ENCODE data around the gene CNNM2.
"Not testable (repeated sequence)": the region's sequence is repeated elsewhere in the genome, so short reads cannot be mapped to it uniquely, and the experiment has no call there.

Gene CNNM2

DNA sequence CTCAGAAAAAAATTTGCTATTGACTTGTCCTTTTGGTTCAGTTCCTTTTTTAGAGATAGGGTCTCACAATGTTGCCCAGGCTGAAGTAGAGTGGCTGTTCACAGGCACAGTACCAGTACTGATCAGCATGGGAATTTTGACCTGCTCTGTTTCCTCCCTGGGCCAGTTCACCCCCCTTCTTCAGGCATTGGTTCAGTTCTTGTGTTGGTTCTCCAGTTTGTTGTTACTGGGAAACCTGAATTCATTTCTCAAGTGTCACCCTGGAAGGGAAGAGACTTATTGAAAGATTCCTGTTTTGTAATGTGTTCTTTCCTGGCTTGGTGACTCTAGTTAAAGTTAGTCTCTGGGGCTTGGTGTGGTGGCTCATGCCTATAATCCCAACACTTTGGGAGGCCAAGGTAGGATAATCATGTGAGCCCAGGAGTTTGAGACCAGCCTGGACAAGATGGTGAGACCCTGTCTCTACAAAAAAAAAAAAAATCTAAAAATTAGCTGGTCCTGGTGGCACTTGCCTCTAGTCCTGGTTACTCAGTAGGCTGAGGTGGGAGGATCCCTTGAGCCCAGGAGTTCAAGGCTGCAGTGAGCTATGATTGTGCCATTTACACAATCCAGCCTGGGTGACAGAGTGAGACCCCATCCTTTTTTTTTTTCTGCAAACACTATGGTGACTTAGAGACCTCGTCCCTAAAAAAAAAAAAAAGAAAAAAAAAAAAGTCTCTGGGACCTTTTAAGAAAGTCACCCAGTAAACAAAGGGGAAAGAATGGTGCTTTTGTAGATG is 52.7 kb downstream of the CNNM2 start:
- no peak for DNase-seq

DNA sequence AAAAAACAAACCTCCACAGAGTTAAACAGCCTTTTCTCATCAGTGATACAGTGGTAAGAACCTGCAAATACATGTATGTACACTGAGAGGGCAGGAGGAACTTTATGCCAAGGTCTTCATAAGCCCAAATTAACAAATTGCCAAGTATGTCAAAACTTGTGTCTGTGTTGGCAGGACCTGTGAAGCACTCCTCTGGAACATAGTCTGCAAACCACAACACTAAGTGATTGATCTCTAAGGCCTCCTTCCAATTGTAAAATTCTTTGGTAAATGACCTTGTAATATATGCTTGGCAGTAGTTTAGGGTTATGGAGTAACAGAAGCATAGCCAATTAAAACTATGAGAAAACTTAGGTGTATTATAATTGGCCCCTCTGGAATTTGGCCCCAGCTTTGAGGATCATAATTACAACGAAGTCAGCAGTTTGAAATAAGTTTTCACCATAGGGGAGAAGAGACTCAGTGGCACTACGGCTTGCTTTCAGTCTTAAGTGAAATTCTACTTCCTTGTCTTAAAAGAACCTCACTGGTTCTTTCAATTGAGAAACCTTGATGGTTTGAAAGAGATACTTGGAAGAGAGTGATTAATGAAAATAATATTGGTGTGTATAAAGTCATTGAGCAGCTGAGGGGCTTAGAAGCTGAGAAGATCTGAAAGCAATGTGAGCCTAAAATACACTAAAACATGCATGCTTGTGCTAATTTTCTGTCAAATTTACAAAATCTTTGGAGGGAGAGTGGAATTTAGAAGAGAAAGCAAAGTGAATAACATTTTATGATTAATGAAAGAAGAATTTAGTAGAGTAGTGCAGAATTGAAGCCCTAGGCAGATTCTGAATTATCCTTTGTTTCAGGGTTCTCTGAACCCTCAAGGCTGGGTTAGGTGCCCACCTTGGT is 57.6 kb downstream of the CNNM2 start:
- DNase-seq, result no peak

DNA sequence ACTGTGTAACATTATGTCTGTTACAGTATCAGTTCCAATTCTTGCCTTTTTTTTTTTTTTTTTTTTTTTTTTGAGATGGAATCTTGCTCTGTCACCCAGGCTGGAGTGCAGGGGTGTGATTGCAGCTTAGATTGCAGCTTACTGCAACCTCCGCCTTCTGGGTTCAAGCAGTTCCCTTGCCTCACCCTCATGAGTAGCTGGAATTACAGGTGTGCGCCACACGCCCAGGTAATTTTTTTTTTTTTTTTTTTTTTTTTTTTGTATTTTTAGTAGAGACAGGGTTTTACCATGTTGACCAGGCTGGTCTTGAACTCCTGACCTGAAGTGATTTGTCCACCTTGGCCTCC is 58.3 kb downstream of the CNNM2 start:
- not testable (repeated sequence) for DNase-seq

DNA sequence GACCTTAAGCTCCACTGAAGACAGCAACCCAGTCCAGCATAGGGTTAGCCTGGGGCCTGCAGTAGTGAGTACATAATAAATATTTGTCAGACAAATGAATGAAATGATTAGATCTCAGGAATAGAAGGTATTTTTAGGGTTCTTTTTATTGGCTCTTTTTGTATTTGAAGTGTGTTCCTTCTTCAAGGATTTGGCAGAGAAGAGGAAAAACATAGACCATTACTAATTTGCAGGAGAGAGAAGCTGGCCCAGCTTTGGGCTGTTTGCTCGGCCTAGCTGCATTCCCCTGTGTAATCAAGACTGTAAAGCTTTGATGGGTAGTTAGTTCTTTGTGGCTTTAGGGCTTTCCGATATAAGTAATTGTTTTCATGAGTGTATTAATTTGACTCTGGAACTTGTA is 64.2 kb downstream of the CNNM2 start:
- DNase-seq, result no peak

DNA sequence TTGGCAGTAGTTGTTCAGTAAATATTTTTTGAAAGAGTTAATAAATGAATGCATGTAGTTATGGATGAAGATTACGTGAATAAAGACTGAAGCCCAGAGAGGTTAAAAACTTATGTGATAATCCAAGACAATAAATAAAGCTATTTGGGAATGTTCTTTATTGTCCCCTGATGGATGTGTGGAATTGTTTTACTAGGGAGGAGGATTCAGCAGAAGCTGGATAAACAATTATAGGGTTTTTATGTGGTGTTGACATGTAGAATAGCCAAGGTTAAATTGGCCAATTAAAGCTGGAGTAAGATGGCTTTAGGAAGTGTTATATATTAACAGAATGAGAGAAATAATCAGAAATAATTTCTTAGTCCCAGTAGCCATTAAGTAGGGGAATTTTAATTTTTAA is 66.0 kb downstream of the CNNM2 start:
- DNase-seq, result no peak

DNA sequence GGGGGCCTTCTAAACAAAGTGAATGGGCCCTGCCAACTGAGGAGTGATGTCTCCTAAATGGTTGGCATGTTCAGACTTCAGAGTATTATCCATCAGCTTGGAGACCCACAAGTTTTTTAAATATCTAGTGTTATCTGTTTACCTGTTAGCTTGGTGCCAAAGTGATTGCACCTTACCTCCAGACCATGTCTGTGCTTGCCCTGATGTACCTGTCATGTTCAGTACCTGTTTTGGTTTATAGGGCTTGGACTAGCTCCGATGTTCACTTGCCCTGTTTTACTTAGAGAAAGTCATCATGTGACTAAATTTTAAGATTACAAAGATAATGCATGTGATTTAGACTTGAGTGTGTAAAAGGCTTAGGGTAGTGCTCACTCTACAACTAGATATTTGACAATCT is 67.7 kb downstream of the CNNM2 start:
- DNase-seq, result no peak

DNA sequence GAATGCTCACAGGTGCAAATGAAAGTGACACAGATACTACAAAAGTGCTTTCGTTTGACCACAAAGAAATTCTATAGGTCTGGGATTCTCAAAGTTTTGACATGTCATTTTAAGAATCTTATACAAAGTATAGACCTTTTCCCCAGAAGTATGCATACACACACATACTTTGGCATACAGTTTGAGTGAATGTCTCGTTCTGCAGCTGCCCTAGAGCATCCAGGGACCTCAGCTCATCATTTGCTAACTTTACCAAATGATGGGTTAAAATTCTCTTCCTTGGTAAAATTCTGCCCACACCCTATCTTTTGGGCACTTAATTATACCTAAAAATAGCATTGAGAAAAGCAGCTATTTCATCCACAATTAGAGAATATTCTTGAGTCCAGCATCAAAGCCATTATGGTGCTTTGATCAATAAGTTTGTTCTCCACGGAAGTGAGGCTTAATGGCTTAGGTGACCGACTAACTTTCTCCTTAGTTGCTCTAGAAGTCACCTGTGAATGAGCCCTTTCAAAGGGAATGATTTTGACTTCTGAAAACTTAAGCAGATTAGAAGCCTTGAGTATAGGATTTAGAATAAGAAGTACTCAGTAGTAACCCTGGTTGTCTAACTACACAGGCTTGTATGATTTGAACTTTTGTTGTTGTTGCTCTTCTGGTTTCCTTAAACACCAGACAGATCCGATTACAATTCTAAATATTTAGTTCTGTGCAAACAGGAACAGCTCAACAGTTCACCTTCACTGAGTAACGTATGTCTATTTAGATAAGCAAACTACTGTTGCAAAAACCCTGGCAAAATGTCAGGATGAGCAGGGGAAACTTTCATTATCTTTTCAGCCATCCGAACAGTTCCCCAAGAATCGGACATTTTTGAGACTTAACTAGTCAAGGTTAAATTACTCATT is 70.6 kb downstream of the CNNM2 start:
- DNase-seq, result no peak

DNA sequence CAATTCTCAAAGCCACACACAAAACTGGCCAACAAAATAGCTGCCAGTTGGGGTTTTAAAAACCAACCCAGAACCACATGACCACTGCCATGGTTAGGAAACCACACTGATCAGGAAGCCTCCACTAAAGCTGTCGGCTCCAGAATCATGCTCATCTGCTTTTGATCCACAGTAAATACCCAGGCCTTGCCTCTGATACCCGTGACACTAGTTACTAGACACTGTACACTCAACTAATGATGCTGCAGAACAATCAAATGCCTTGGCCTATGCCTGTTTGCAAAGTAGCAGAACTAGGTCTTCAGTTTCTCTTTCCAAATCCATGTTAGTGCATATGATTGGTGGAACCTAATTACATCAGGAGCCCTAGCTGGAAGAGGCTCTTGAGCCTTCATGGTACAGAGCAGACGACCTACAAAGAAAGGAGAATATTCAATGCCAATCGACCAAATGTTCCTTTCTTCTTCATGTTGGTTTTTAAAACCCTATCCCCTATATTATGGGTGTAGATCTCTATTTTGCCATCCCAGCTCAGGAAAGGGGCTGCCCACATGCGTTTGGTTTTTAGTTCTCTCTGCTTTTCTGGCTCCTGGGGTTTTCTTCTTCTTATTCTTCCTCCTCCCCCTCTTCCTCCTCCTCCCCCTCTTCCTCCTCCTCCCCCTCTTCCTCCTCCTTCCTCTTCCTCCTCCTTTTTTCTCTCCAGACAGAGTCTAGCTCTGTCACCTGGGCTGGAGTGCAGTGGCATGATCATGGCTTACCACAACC is 76.6 kb downstream of the CNNM2 start:
- no peak for DNase-seq

DNA sequence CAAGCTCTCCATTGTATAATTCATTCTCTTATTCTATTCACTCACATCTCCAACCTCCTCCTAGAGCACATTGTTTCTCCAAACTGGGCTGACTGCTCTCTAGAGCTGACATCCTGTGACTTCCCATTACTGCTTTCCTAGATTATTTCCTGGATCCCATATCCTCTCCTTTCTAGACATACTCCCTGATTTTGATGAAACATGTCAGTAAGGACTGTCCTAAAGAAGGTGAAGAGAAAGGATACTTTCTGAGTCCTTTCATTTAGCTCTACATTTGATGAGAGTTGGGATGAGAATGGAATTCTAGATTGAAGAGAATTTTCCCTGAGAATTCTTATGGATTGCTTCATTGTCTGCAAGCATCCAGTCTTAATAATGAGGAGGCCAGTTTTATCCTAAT is 78.8 kb downstream of the CNNM2 start:
- no peak for DNase-seq

DNA sequence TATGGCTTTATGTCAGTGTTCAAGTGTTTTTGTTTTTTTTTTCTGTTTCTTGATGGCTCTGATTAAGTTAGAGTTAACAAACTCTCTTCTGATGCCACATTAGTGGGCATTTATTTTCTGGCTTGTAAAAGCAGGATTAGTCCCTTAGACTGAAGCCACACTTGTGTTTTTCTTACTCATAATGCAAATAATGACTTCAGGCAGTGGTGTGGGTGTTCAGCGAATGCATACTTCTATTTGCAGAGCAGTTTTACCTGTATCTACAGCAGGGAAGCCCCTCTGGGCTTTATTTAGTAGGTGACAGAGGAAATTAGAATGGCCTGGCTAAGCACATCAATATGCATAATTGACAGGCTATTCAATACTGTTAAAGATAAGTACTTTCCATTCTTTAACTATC is 79.9 kb downstream of the CNNM2 start:
- DNase-seq, result no peak

DNA sequence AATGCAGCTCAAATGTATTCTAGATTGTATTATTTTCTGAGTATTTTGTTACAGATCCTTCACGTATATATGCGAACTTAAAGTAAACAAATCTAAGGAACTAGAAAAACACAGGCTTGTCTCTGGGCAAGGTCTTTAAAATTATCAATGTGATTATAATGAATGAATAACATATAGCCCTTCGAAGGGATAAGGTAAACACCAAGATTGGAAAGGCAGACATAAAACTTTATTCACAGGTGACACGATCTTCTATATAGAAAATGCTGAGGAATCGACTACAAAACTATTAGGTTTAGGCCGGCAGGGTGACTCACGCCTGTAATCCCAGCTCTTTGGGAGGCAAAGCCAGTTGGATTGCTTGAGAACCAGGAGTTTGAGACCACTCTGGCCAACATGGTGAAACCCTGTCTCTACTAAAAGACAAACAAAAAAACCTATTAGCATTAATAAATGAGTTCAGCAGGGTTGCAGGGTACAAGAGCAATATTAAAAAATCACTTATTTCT is 80.4 kb downstream of the CNNM2 start:
- DNase-seq, result no peak

DNA sequence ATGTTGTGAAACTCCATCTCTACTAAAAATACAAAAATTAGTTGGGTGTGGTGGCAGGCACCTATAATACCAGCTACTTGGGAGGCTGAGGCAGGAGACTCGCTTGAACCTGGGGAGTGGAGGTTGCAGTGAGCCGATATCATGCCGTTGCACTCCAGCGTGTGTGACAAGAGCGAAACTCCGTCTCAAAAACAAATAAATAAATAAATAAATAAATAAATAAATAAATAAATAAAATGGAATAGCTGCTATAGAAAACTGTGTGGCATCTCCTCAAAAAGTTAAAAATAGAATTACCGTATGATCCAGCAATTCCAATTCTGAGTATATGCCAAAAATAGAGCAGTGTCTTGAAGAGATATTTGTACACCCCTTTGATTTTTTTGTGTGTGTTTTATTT is 82.0 kb downstream of the CNNM2 start:
- not testable (repeated sequence) for DNase-seq

DNA sequence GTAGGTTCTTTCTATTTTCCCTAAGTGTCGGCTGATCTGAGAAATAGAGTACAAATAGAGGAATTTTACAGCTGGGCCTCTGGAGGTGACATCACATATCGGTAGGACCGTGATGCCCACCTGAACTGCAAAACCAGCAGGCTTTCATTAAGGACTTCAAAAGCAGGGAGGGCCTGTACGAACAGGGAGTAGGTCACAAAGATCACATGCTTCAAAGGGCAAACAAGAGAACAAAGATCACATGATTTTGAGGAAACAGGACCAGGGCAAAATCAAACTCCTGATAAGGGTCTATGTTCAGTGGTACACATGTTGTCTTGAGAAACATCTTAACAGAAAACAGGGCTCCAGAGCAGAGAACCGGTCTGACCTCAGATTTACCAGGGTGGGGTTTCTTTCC is 88.9 kb downstream of the CNNM2 start:
- no peak for DNase-seq

DNA sequence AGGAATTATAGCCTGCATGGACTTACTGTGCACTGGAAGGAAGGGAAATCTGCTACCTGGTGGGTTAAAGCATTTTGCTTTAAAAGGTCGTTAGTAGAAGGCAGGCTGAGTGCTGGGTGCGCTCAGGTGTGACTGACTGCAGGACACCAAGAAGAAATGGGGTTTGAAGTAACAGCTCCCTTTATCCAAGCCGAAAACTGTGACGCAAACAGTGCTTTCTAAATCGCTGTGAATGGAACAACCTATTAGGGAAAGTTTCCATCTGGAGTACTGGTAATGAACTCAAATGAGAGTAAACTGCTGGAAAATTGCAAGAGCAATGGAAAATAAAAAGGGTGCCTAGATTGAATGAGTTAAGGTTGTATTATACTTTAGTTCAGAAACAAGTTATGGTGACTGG is 95.3 kb downstream of the CNNM2 start:
- DNase-seq, result no peak

DNA sequence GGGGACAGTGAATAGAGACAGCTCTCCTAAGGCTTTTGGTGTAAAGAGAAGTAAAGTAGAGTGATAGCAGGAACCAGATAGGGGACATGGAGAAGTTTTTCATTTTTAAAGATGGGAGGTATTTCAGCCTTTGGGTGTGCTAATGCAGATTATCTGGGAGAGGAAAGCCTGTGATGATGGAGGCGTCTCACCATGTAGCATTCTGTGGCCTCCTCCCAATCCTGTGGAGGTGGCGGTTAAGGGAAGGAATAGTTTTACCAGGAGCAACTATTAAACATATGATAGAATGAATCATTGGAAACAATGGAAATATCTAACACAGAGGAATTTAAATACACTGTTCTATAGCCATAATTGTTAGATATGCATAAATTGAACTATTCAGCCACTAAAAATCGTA is 101.3 kb downstream of the CNNM2 start:
- DNase-seq, result no peak

DNA sequence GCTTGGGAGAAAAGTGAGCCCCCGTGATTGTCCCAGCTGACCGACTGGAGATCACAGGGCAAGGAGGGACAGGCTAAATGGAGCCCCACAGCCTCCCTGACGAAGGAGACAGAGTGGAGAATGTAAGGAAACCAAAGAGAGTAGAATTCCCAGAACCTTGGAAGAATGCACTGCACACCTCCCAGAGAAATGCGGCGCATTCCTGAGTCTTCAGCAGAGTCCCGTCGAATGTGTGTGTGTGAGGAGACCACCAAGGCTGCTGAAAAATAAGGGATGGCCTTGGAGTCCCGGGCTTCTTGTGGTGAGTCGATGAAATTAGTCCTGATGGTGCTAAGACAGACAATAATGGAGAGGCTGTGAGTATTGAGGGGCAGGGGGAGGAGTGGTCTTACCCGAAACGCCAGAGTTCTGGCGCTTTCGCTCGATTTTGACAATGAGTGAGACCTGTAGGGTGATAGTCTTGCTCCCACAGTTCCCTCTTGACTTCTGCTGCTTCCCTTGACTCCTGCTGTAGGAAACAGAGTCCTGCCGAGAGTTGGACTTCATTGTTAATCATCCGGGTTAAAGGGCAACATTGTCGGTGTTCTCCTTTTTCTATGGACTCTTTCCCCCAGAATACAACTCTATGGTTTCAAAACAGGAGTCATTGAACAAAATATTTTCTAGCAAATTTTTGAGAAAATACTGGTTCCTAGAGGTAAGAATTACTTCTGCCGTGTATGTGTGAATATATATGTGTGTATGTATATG is 103.2 kb downstream of the CNNM2 start:
- DNase-seq, result no peak

DNA sequence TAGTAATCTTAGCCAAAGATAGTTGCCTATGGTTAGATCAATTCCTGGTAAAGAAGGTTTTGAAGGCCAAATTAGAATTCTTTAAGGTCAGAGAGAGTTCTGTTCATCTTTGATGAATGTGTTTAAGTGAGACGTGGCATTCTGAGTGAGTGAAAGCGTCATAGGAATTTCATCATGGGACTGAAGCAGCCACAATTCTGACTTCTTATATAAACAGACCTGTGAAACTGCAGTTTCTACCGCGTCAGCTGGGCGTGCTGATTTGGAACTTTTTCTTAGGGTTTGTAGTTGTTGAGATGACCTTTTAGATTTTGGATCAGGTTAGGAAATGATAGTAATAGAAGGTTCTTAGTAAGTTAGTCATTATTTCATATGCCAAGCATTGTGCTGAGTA is 103.8 kb downstream of the CNNM2 start:
- no peak for DNase-seq

DNA sequence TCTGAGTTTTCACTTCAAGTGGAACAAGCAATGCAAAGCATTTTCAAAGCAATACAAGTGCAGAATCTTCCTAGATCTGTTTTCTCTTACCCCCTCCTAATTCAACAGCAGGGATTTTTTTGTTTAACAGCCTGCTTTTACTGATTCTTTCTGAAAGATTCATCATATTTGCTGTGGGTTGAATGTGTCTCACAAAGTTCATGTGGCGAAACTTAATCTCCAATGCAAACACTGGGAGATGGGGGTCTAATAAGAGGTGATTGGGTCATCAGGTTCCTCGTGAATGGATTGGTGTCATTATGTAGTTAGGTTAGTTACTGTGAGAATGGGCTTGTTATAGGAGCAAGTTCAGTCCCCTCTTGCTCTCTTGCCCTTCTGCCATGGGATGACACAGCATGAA is 107.6 kb downstream of the CNNM2 start:
- DNase-seq, result no peak

DNA sequence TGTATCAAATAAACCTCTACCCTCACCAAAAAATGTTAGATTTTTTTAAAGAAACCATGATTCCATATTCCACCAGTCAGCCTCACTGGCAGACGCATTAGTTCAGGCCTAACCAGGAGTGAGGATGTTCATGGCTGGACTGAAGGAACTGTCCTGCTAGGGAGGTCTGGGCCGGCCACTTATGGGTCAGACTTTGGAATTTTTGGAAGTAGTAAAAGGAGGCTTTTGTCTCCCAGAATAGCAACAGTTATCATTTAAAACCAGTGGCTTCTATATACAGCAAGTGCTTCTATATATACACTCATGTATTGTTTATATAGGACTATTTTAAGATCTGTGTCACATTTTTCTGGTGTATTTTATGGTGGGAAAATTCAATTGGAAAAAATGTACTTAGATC is 120.5 kb downstream of the CNNM2 start:
- DNase-seq, result no peak

DNA sequence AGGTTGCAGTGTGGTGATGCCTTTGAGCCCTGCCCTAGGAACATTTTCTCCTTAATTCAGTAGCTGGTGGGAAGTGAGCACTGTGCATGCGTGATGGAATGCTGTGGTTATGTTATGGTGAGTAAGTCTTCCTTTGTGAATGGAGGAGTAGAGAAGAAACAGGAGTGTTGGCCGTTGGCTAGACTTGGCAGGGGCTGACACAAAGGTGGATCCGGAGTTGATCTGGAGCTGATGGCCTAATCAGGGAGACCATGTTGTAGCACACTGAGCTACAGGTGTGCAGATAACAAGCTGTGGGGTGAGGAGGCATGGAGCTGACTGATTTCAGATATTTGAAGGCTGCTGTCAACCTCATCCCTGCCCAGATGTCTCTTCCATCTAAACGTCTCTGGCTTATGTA is 122.3 kb downstream of the CNNM2 start:
- DNase-seq, result no peak

DNA sequence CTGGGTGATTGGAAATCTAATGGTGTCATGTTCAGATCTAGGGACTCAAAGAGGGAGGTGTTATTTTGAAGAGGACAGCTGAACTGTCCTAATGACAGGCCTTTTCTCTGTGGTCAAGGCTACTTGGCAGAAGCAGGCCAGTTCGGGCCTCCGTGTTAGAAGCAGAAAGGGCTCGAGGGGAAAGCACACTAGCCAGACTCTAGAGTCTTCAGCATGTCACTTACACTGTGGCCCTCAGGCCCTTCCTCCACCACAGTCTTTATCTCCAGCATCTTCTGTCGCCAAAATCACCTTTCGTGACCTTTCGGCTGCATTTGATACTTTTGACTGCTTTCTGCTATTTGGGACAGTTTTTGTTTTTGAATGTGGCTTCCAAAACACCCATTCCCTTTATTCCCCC is 123.3 kb downstream of the CNNM2 start:
- DNase-seq, result no peak

DNA sequence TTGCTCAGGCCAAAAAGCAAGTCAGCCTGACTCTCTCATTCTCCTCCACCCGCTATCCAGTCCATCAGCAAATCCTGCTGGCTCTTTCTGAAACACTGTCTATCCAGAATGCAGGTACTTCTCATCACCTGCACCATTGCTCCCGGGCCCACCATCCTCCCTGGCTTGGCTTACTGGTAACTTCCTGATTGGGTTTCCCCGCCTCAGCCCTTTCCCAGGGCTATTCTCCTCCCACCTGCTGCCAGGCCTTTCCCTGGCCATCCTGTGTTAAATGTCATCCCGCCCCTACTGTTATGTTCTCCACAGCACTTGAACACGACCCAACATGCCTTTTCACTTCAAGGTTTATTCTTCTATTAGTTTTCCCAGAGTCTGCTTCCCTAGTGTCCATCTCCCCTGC is 124.0 kb downstream of the CNNM2 start:
- no peak for DNase-seq

All from CD4-positive, alpha-beta T cell treated with Interleukin-4 for 4 hours (primary cell).